Activated T-cell treated with anti-CD3 and anti-CD28 coated beads, Interleukin-2, amount 50 U/mL, for 72 hours (primary cell): ENCODE results near the gene HOXD11. TPM values are rescaled to one million over a fixed set of nuclear protein-coding genes. Genes with fewer than 3 reads are reported as not detected.

Experiments used
- ATAC-seq, 2 donors: fragments of 150-1000 bp; cut with Tn5 transposase; replicated peaks in 1 of 2; 2 replicates each; pipeline ENCODE4 v1.10.0; 2021; ENCODE audit warnings: moderate library complexity in 2 of 2, mild to moderate bottlenecking in 1 of 2
- DNase-seq, 2 donors: peaks; one replicate each; pipeline ENCODE4 v3.0.0; 2021 to 2022; ENCODE audit warnings: mixed read lengths in 1 of 2
- H3K27ac Mint-ChIP-seq: one replicate; pipeline ENCODE4 v1.8.0; 2022; ENCODE audit warnings: mild to moderate bottlenecking, moderate library complexity, mixed read lengths
- H3K27me3 Mint-ChIP-seq: one replicate; pipeline ENCODE4 v1.8.0; 2022; ENCODE audit warnings: low read depth, mixed read lengths
- H3K36me3 Mint-ChIP-seq, 2 donors: one replicate each; pipeline ENCODE4 v1.8.0; 2022; ENCODE audit warnings: mixed read lengths in 2 of 2, mild to moderate bottlenecking in 1 of 2; ENCODE audit not compliant: insufficient read depth in 2 of 2
- H3K4me1 Mint-ChIP-seq: one replicate; pipeline ENCODE4 v1.8.0; 2022; ENCODE audit warnings: low read depth, mixed read lengths
- H3K4me3 Mint-ChIP-seq, 2 donors: one replicate each; pipeline ENCODE4 v1.8.0; 2022; ENCODE audit warnings: mild to moderate bottlenecking in 2 of 2, mixed read lengths in 2 of 2, moderate library complexity in 2 of 2
- H3K9me3 Mint-ChIP-seq, 2 donors: one replicate each; pipeline ENCODE4 v1.8.0; 2022; ENCODE audit warnings: mixed read lengths in 2 of 2
- total RNA-seq, 2 donors: library from RNA; stranded (reverse); gene quantifications; one replicate each; pipeline ENCODE4 v1.2.3, GENCODE V29; 2022

The HOXD11 gene
- total RNA-seq, 2 donors from 2014 or later: not detected

DNA sequence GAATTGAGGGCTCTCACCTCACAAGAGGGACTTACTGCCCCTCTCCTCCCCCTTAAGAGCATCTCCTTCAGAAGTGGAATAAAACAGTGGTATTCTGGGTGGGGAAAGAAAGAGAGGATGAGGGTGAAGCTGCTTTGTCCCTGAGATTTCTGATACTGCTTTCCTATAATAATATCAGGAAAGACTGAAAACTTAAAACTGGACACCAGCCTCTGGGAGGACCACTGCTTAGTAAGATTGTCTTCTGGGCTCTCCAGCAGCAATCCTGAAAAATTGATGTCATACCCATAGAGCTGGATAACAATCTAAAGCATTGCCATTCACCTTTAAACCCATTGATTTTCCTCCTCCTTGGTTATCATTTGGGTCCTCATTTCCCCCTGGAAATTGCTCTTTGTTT, 39.6 kb downstream of the HOXD11 start:
- Mint-ChIP-seq H3K4me3 (no peak overlapping the region), H3K36me3 (no peaks in the 10 kb centered on the region), H3K4me1 (peaks cover 4% of the 10 kb centered on the region), H3K9me3 (no peaks in the 10 kb centered on the region), H3K27me3 (peaks cover 88% of the 10 kb centered on the region), H3K27ac (no peak overlapping the region)
- DNase-seq: no peak
- ATAC-seq: no peak

DNA sequence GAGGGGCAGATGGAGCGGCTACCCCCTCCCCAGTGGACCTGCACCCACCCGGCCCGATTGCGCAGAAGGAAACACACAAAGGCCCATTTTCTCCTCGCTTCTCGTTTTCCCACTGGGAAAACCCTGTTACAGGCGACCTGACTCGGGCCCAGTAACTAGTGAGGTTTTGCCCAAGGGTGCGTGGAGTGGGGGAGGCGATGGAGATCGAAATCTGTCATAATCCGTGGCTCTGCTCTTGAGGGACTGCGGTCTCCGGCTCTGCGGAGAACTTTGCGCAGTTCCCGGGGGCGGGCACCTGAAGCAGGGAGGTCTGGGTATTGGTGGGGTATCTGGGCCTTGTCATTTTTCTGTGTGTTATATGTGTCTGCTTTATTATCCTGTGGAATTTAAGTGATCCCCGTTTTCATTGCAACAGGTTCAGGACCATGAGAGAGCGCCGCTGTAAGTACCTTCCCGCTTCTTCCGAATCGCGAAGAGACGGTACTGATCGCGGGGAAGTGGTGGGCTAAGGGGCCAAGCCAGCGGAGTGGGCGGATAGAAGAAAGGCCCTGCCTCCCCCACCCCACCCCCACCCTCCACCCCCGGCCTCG, 40.2 kb downstream of the HOXD11 start:
- Mint-ChIP-seq H3K27me3 (peaks cover 81% of the 10 kb centered on the region), H3K4me1 (peaks cover 4% of the 10 kb centered on the region), H3K4me3 (no peak overlapping the region), H3K9me3 (no peaks in the 10 kb centered on the region), H3K36me3 (no peaks in the 10 kb centered on the region), H3K27ac (no peak overlapping the region)
- no peak for DNase-seq
- ATAC-seq: no peak

- Mint-ChIP-seq H3K36me3 (no peaks in the 10 kb centered on the region), H3K4me1 (peaks cover 4% of the 10 kb centered on the region), H3K9me3 (no peaks in the 10 kb centered on the region), H3K27me3 (peaks cover 80% of the 10 kb centered on the region), H3K4me3 (no peak overlapping the region), H3K27ac (no peak overlapping the region)
- no peak for DNase-seq
- ATAC-seq: no peak
Measured at GRCh38 chr2:176147800-176148496, 40.9 kb downstream of the HOXD11 start.

DNA sequence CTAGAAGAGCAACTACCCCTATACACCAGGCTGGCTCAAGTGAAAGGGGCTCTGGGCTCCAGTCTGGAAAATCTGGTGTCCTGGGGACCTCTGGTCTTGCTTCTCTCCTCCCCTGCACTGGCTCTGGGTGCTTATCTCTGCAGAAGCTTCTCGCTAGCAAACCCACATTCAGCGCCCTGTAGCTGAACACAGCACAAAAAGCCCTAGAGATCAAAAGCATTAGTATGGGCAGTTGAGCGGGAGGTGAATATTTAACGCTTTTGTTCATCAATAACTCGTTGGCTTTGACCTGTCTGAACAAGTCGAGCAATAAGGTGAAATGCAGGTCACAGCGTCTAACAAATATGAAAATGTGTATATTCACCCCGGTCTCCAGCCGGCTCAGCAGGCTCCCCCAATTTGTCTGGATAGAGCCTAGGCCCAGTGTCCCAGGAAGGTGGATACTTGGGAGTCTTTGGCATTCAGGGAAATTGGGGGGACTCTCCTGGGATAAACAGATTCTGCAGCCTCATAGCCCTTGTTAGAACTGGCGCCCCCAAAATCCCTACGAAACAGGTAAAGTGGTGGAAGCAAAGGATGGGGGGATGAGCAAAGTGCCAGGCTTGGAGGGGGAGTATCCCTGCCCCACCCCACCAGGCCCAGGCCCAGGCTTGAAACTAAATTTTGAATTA, 41.8 kb downstream of the HOXD11 start:
- ATAC-seq (no peak), DNase-seq (no peak)
- peaks cover 4% of the 10 kb centered on the region for H3K4me1 Mint-ChIP-seq
- H3K27me3 Mint-ChIP-seq: peaks cover 83% of the 10 kb centered on the region
- H3K4me3 Mint-ChIP-seq: no peak overlapping the region
- H3K27ac Mint-ChIP-seq: no peak overlapping the region
- no peaks in the 10 kb centered on the region for H3K9me3 Mint-ChIP-seq
- H3K36me3 Mint-ChIP-seq: no peaks in the 10 kb centered on the region

DNA sequence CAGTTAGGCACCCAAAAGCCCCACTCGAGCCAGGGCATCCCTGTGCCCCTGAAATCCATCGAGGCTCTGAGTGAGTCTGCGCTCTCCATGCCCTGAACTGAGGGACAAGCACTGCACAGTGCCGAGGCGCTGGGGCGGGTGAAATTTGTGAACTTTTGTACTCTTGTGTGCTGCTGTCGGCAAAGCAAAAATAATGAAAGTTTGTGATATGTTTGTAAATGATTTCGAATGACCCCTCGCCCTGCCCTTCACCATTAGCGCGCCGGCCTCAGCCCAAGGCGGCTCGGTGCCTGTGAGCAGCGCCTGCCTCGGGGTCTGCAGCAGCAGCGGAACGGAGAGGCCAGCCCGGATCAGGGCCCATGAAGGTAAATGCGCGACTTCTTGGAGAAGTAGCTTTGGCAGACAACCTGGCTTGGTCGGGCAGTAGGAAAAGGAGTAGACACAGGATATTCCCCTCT, 42.4 kb downstream of the HOXD11 start:
- DNase-seq: no peak
- Mint-ChIP-seq H3K4me3 (no peak overlapping the region), H3K27ac (no peak overlapping the region), H3K36me3 (no peaks in the 10 kb centered on the region), H3K4me1 (peaks cover 4% of the 10 kb centered on the region), H3K9me3 (no peaks in the 10 kb centered on the region), H3K27me3 (peaks cover 89% of the 10 kb centered on the region)
- no peak for ATAC-seq

DNA sequence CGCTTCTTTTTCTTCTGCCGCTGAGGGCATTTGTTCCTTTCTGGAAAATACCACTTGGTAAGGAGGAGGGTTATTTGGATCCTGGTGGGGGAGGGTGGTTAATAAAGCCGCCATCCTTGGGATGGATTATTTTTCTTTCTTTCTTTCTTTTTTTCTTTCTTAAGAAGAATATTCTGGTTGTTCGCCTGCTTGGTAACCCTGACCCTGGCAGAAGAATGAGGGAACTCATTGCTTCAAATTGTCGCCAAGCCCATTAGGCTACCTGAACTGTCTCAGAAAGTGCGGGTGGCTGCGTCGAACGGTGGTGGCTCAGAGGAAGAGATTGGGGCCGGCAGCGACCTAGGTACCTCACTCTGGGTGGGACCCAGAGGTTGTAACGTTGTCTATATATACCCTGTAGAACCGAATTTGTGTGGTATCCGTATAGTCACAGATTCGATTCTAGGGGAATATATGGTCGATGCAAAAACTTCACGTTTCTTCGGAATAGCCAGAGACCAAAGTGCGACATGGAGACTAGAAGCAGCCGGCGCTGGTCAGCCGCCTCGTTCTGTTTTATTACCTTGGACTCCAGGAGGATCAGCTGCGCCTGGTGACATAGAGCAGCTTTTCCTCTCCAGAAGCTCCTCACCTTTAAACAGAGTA, 43.0 kb downstream of the HOXD11 start:
- peak overlapping the region in 1 of 2 donors; percentile 1 for H3K4me3 Mint-ChIP-seq
- H3K4me1 Mint-ChIP-seq: peaks cover 4% of the 10 kb centered on the region
- H3K9me3 Mint-ChIP-seq: no peaks in the 10 kb centered on the region
- DNase-seq: no peak
- no peaks in the 10 kb centered on the region for H3K36me3 Mint-ChIP-seq
- H3K27me3 Mint-ChIP-seq: peaks cover 89% of the 10 kb centered on the region
- no peak for ATAC-seq
- no peak overlapping the region for H3K27ac Mint-ChIP-seq

- Mint-ChIP-seq H3K4me1 (peaks cover 4% of the 10 kb centered on the region), H3K27ac (no peak overlapping the region), H3K36me3 (no peaks in the 10 kb centered on the region), H3K4me3 (peak overlapping the region in 1 of 2 donors; percentile 1), H3K27me3 (peaks cover 89% of the 10 kb centered on the region), H3K9me3 (no peaks in the 10 kb centered on the region)
- DNase-seq (no peak), ATAC-seq (no peak)
Measured at GRCh38 chr2:176150584-176151441, 43.7 kb downstream of the HOXD11 start.

DNA sequence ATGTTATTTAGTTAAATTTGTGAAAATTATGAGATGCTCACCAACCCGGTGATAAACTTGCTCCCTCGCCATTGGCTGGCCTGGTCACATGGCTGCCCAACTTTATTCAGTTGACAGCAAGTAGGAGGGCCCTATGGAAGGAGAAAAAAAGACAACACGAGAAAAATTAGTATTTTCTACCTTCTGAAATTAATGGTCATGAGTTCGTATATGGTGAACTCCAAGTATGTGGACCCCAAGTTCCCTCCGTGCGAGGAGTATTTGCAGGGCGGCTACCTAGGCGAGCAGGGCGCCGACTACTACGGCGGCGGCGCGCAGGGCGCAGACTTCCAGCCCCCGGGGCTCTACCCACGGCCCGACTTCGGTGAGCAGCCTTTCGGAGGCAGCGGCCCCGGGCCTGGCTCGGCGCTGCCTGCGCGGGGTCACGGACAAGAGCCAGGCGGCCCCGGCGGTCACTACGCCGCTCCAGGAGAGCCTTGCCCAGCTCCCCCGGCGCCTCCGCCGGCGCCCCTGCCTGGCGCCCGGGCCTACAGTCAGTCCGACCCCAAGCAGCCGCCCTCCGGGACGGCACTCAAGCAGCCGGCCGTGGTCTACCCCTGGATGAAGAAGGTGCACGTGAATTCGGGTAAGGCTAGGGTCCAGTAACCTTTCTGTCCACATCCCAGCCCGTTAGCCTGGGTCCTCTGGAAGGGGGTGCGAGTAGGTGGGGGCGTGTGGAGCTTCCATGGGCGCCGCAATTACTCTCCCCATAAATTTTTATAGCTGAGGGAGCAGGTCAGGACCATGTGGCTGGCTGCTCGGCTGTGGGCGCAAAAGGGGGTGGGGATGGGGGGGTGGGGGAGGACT, 44.6 kb downstream of the HOXD11 start, which contains the start of gene HOXD4:
Gene HOXD4 (plus strand): TSS at position 109 of the 846 bp plus-strand sequence. CDS start 84 bp downstream, at position 193.
- peaks cover 89% of the 10 kb centered on the region for H3K27me3 Mint-ChIP-seq
- no peaks in the 10 kb centered on the region for H3K36me3 Mint-ChIP-seq
- peaks cover 4% of the 10 kb centered on the region for H3K4me1 Mint-ChIP-seq
- no peak for ATAC-seq
- no peaks in the 10 kb centered on the region for H3K9me3 Mint-ChIP-seq
- H3K27ac Mint-ChIP-seq: no peak within 1 kb of the TSS
- H3K4me3 Mint-ChIP-seq: peak within 1 kb of the TSS; percentile 37 to 57
- DNase-seq: no peak

- Mint-ChIP-seq H3K4me1 (peaks cover 8% of the 10 kb centered on the region), H3K36me3 (no peaks in the 10 kb centered on the region), H3K9me3 (no peaks in the 10 kb centered on the region), H3K27ac (no peak overlapping the region), H3K4me3 (peak overlapping the region; percentile 37 to 57), H3K27me3 (peaks cover 87% of the 10 kb centered on the region)
- DNase-seq: no peak
- ATAC-seq: no peak
Measured at GRCh38 chr2:176152350-176153181, 45.5 kb downstream of the HOXD11 start.

DNA sequence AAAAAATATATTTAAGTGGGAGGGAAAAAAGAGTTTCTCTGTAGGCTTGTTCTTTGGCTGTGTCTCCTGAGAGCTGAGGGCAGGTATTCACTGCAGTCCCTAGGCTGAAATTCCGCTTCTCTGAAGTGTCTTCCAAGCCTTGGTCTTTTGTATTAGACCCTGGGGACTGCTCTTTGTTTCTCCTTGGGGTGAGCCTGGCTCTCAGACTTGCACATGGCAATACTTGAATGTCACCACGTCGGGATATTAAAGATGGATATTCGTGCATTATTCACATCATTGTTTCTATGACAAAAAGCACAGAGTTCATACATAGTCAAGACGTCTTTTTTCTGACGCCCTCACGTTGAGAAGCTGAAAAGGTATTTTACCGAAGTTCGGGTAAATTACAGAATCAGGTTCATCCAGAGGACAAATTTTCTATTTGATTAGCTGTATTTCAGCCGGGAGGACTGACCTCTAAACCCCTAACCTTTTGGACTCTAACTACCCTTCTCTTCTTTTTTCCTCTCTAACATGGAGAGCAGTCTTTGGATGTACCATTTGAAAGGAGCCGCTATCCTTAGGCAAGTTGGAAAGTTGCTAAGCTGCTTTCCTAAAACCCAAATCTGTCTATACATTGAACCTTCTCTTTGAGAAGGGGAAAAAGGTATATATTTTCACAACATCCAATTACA, 47.6 kb downstream of the HOXD11 start:
- no peak overlapping the region for H3K4me3 Mint-ChIP-seq
- H3K9me3 Mint-ChIP-seq: no peaks in the 10 kb centered on the region
- H3K27ac Mint-ChIP-seq: no peak overlapping the region
- H3K27me3 Mint-ChIP-seq: peaks cover 76% of the 10 kb centered on the region
- no peak for ATAC-seq
- DNase-seq: no peak
- peaks cover 14% of the 10 kb centered on the region for H3K4me1 Mint-ChIP-seq
- H3K36me3 Mint-ChIP-seq: no peaks in the 10 kb centered on the region
